ENCODE results near the gene TTC12.

The TTC12 gene

DNA sequence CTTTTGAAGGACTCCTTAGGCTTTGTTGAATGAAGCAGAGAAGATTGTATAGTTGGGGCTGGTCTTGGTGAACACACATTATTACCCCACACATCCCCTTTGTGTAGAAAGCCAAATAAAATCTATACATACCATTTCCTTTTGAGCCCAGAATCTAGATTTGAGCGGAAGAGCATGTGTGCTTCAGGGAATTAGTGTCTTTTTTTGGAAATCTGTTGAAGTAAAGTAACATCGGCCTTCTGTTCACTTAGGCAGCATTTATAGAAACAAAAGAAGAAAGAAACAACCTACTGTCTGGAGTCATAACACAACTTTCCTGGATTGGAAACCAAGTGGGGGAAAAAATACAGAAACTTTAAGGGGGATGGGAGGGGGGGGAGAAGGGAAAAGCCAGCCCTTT, 37.9 kb upstream of the TTC12 start:
- Histone ChIP-seq H4K91ac (ENCODE audit: low read depth, low read length, poor library complexity) (no peak overlapping the region), H2BK120ac (ENCODE audit: low read depth, low read length) (no peak overlapping the region), H3K9me3 (replicated peaks in 1 of 2; ENCODE audit: control insufficient read depth in 2 of 2, insufficient read depth in 1 of 2, low read depth in 1 of 2, low read length in 2 of 2) (no peaks in the 10 kb centered on the region), H3K79me1 (ENCODE audit: low read depth, low read length) (peaks cover 4% of the 10 kb centered on the region), H3K4me2 (ENCODE audit: insufficient read depth, low read length, poor library complexity, severe bottlenecking) (no peak overlapping the region), H3K23ac (ENCODE audit: low read depth, low read length, poor library complexity) (no peak overlapping the region), H3K14ac (ENCODE audit: low read length) (no peak overlapping the region), H3K36me3 (replicated peaks in 1 of 2; ENCODE audit: control insufficient read depth in 2 of 2, insufficient read depth in 2 of 2, low read length in 2 of 2) (peaks cover 0 to 6% of the 10 kb centered on the region in 2 donors), H2BK15ac (ENCODE audit: low read length) (no peak overlapping the region), H3K27ac (replicated peaks; ENCODE audit: low read length) (no peak overlapping the region), H2AFZ (ENCODE audit: low read length) (no peak overlapping the region), H3K4me3 (ENCODE audit: low read length in 2 of 2) (no peak overlapping the region), H3K18ac (ENCODE audit: low read length) (no peak overlapping the region), H2AK5ac (ENCODE audit: low read depth, low read length) (no peak overlapping the region), H2BK12ac (ENCODE audit: low read length) (no peak overlapping the region), H3K4ac (ENCODE audit: low read length) (no peak overlapping the region), H2BK5ac (ENCODE audit: low read length) (no peak overlapping the region), H3K9ac (ENCODE audit: low read depth, low read length, poor library complexity) (no peak overlapping the region), H4K8ac (ENCODE audit: low read depth, low read length) (no peak overlapping the region), H3K27me3 (ENCODE audit: control insufficient read depth in 3 of 3, insufficient read depth in 3 of 3, low read depth in 1 of 3, low read length in 3 of 3) (no peaks in the 10 kb centered on the region), H3K4me1 (ENCODE audit: control insufficient read depth in 2 of 2, insufficient read depth in 1 of 2, low read depth in 1 of 2, low read length in 2 of 2) (peaks cover 0 to 11% of the 10 kb centered on the region in 2 donors)
- no CpG with 5 or more reads among the region's 2 CpGs for WGBS, 2 donors (ENCODE audit: extremely low coverage in 2 of 2, insufficient read length in 2 of 2, insufficient replicate concordance in 1 of 2)
- DNase-seq (ENCODE audit: low spot score), result no peak

GRCh38 chr11:113277907-113278306, 36.5 kb upstream of the TTC12 start:
- H3K27ac ChIP-seq (replicated peaks; ENCODE audit: low read length), result no peak overlapping the region
- H2BK12ac ChIP-seq (ENCODE audit: low read length), result no peak overlapping the region
- no peaks in the 10 kb centered on the region for H3K79me1 ChIP-seq (ENCODE audit: low read depth, low read length)
- no peak overlapping the region for H3K18ac ChIP-seq (ENCODE audit: low read length)
- WGBS, 2 donors (ENCODE audit: extremely low coverage in 2 of 2, insufficient read length in 2 of 2, insufficient replicate concordance in 1 of 2), result no CpG with 5 or more reads among the region's 5 CpGs
- H3K4me3 ChIP-seq (ENCODE audit: low read length in 2 of 2), result no peak overlapping the region
- H3K9me3 ChIP-seq (replicated peaks in 1 of 2; ENCODE audit: control insufficient read depth in 2 of 2, insufficient read depth in 1 of 2, low read depth in 1 of 2, low read length in 2 of 2), result no peaks in the 10 kb centered on the region
- H3K9ac ChIP-seq (ENCODE audit: low read depth, low read length, poor library complexity), result no peak overlapping the region
- no peak overlapping the region for H2BK15ac ChIP-seq (ENCODE audit: low read length)
- H4K8ac ChIP-seq (ENCODE audit: low read depth, low read length), result no peak overlapping the region
- no peak overlapping the region for H4K91ac ChIP-seq (ENCODE audit: low read depth, low read length, poor library complexity)
- no peak overlapping the region for H2AK5ac ChIP-seq (ENCODE audit: low read depth, low read length)
- no peak overlapping the region for H3K23ac ChIP-seq (ENCODE audit: low read depth, low read length, poor library complexity)
- no peak overlapping the region for H3K4ac ChIP-seq (ENCODE audit: low read length)
- no peak overlapping the region for H3K14ac ChIP-seq (ENCODE audit: low read length)
- H3K36me3 ChIP-seq (replicated peaks in 1 of 2; ENCODE audit: control insufficient read depth in 2 of 2, insufficient read depth in 2 of 2, low read length in 2 of 2), result peaks cover 0 to 1% of the 10 kb centered on the region in 2 donors
- H2AFZ ChIP-seq (ENCODE audit: low read length), result no peak overlapping the region
- H3K4me2 ChIP-seq (ENCODE audit: insufficient read depth, low read length, poor library complexity, severe bottlenecking), result no peak overlapping the region
- H3K4me1 ChIP-seq (ENCODE audit: control insufficient read depth in 2 of 2, insufficient read depth in 1 of 2, low read depth in 1 of 2, low read length in 2 of 2), result peaks cover 0 to 9% of the 10 kb centered on the region in 2 donors
- H3K27me3 ChIP-seq (ENCODE audit: control insufficient read depth in 3 of 3, insufficient read depth in 3 of 3, low read depth in 1 of 3, low read length in 3 of 3), result no peaks in the 10 kb centered on the region
- H2BK120ac ChIP-seq (ENCODE audit: low read depth, low read length), result no peak overlapping the region
- no peak overlapping the region for H2BK5ac ChIP-seq (ENCODE audit: low read length)
- DNase-seq (ENCODE audit: low spot score), result no peak

GRCh38 chr11:113278481-113278880, 35.9 kb upstream of the TTC12 start:
- no peaks in the 10 kb centered on the region for H3K79me1 ChIP-seq (ENCODE audit: low read depth, low read length)
- no peak overlapping the region for H3K4me2 ChIP-seq (ENCODE audit: insufficient read depth, low read length, poor library complexity, severe bottlenecking)
- no peak overlapping the region for H3K23ac ChIP-seq (ENCODE audit: low read depth, low read length, poor library complexity)
- no peak overlapping the region for H2AFZ ChIP-seq (ENCODE audit: low read length)
- H2AK5ac ChIP-seq (ENCODE audit: low read depth, low read length), result no peak overlapping the region
- no peaks in the 10 kb centered on the region for H3K27me3 ChIP-seq (ENCODE audit: control insufficient read depth in 3 of 3, insufficient read depth in 3 of 3, low read depth in 1 of 3, low read length in 3 of 3)
- no peak overlapping the region for H3K4me3 ChIP-seq (ENCODE audit: low read length in 2 of 2)
- no peak overlapping the region for H3K9ac ChIP-seq (ENCODE audit: low read depth, low read length, poor library complexity)
- no peak overlapping the region for H3K18ac ChIP-seq (ENCODE audit: low read length)
- WGBS, 2 donors (ENCODE audit: extremely low coverage in 2 of 2, insufficient read length in 2 of 2, insufficient replicate concordance in 1 of 2), result no CpG with 5 or more reads among the region's 9 CpGs
- H4K91ac ChIP-seq (ENCODE audit: low read depth, low read length, poor library complexity), result no peak overlapping the region
- peaks cover 0 to 9% of the 10 kb centered on the region in 2 donors for H3K4me1 ChIP-seq (ENCODE audit: control insufficient read depth in 2 of 2, insufficient read depth in 1 of 2, low read depth in 1 of 2, low read length in 2 of 2)
- peaks cover 0 to 1% of the 10 kb centered on the region in 2 donors for H3K36me3 ChIP-seq (replicated peaks in 1 of 2; ENCODE audit: control insufficient read depth in 2 of 2, insufficient read depth in 2 of 2, low read length in 2 of 2)
- no peak overlapping the region for H4K8ac ChIP-seq (ENCODE audit: low read depth, low read length)
- no peak overlapping the region for H2BK5ac ChIP-seq (ENCODE audit: low read length)
- no peaks in the 10 kb centered on the region for H3K9me3 ChIP-seq (replicated peaks in 1 of 2; ENCODE audit: control insufficient read depth in 2 of 2, insufficient read depth in 1 of 2, low read depth in 1 of 2, low read length in 2 of 2)
- H3K4ac ChIP-seq (ENCODE audit: low read length), result no peak overlapping the region
- no peak for DNase-seq (ENCODE audit: low spot score)
- H3K14ac ChIP-seq (ENCODE audit: low read length), result no peak overlapping the region
- no peak overlapping the region for H2BK12ac ChIP-seq (ENCODE audit: low read length)
- H2BK120ac ChIP-seq (ENCODE audit: low read depth, low read length), result no peak overlapping the region
- H2BK15ac ChIP-seq (ENCODE audit: low read length), result no peak overlapping the region
- no peak overlapping the region for H3K27ac ChIP-seq (replicated peaks; ENCODE audit: low read length)

DNA sequence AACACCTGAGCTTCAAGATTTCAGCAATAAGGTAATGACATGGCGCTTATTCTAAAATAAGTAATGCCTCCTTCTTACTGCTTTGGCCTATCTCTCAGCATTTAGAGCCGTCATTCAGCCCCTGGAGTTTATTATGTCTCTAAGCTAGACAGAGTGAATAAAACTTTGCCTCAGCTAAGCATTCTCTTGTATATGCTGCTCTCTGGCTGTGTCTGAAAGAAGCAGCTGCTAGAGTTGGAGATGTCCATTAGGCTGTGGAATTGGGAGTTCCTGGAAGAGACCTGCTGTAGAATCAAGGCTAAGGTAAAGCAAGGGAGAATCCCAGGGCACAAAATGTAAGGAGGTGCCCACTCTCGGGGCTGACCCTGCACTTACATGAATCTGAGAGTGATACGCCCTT, 35.5 kb upstream of the TTC12 start:
- no peak overlapping the region for H3K18ac ChIP-seq (ENCODE audit: low read length)
- WGBS, 2 donors (ENCODE audit: extremely low coverage in 2 of 2, insufficient read length in 2 of 2, insufficient replicate concordance in 1 of 2), result no CpG with 5 or more reads among the region's 4 CpGs
- no peak overlapping the region for H3K4me2 ChIP-seq (ENCODE audit: insufficient read depth, low read length, poor library complexity, severe bottlenecking)
- H3K23ac ChIP-seq (ENCODE audit: low read depth, low read length, poor library complexity), result no peak overlapping the region
- H3K9me3 ChIP-seq (replicated peaks in 1 of 2; ENCODE audit: control insufficient read depth in 2 of 2, insufficient read depth in 1 of 2, low read depth in 1 of 2, low read length in 2 of 2), result no peaks in the 10 kb centered on the region
- no peak overlapping the region for H3K14ac ChIP-seq (ENCODE audit: low read length)
- H3K4ac ChIP-seq (ENCODE audit: low read length), result no peak overlapping the region
- no peak overlapping the region for H3K9ac ChIP-seq (ENCODE audit: low read depth, low read length, poor library complexity)
- H2BK5ac ChIP-seq (ENCODE audit: low read length), result no peak overlapping the region
- no peak overlapping the region for H4K91ac ChIP-seq (ENCODE audit: low read depth, low read length, poor library complexity)
- H2BK12ac ChIP-seq (ENCODE audit: low read length), result no peak overlapping the region
- no peak overlapping the region for H2AFZ ChIP-seq (ENCODE audit: low read length)
- H3K4me3 ChIP-seq (ENCODE audit: low read length in 2 of 2), result no peak overlapping the region
- H3K27ac ChIP-seq (replicated peaks; ENCODE audit: low read length), result no peak overlapping the region
- no peak overlapping the region for H2BK120ac ChIP-seq (ENCODE audit: low read depth, low read length)
- peaks cover 0 to 5% of the 10 kb centered on the region in 2 donors for H3K4me1 ChIP-seq (ENCODE audit: control insufficient read depth in 2 of 2, insufficient read depth in 1 of 2, low read depth in 1 of 2, low read length in 2 of 2)
- H2AK5ac ChIP-seq (ENCODE audit: low read depth, low read length), result no peak overlapping the region
- H3K36me3 ChIP-seq (replicated peaks in 1 of 2; ENCODE audit: control insufficient read depth in 2 of 2, insufficient read depth in 2 of 2, low read length in 2 of 2), result peaks cover 0 to 1% of the 10 kb centered on the region in 2 donors
- H2BK15ac ChIP-seq (ENCODE audit: low read length), result no peak overlapping the region
- DNase-seq (ENCODE audit: low spot score), result no peak
- no peaks in the 10 kb centered on the region for H3K79me1 ChIP-seq (ENCODE audit: low read depth, low read length)
- no peak overlapping the region for H4K8ac ChIP-seq (ENCODE audit: low read depth, low read length)
- H3K27me3 ChIP-seq (ENCODE audit: control insufficient read depth in 3 of 3, insufficient read depth in 3 of 3, low read depth in 1 of 3, low read length in 3 of 3), result no peaks in the 10 kb centered on the region

Data from neuronal stem cell (in vitro differentiated cells).